ENCODE data around the gene LDLRAD3. TPM values are rescaled to one million over a fixed set of nuclear protein-coding genes. Genes with fewer than 3 reads are reported as not detected.

The LDLRAD3 gene
- total RNA-seq, 1 donor from 2014 or later = 21.6 TPM

- no peak for DNase-seq (ENCODE audit: low spot score in 2 of 2)
- no peaks in the 10 kb centered on the region for H3K4me1 ChIP-seq
- intact Hi-C loops (cut with DNase I) = no loop called here
- TF ChIP-seq, protein P1, sequence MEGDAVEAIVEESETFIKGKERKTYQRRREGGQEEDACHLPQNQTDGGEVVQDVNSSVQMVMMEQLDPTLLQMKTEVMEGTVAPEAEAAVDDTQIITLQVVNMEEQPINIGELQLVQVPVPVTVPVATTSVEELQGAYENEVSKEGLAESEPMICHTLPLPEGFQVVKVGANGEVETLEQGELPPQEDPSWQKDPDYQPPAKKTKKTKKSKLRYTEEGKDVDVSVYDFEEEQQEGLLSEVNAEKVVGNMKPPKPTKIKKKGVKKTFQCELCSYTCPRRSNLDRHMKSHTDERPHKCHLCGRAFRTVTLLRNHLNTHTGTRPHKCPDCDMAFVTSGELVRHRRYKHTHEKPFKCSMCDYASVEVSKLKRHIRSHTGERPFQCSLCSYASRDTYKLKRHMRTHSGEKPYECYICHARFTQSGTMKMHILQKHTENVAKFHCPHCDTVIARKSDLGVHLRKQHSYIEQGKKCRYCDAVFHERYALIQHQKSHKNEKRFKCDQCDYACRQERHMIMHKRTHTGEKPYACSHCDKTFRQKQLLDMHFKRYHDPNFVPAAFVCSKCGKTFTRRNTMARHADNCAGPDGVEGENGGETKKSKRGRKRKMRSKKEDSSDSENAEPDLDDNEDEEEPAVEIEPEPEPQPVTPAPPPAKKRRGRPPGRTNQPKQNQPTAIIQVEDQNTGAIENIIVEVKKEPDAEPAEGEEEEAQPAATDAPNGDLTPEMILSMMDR (IDR thresholded peaks at IDR 0.05) = no peak
- no peak overlapping the region for H3K27ac ChIP-seq
- no peaks in the 10 kb centered on the region for H3K27me3 ChIP-seq
- no peak overlapping the region for H3K4me3 ChIP-seq
- H3K36me3 ChIP-seq = no peaks in the 10 kb centered on the region
- H3K9me3 ChIP-seq = no peaks in the 10 kb centered on the region
These were observed 56.8 kb downstream of the LDLRAD3 start for GRCh38 chr11:36000616-36001190.

- DNase-seq (ENCODE audit: low spot score in 2 of 2) = no peak
- Histone ChIP-seq H3K4me1 (no peaks in the 10 kb centered on the region), H3K9me3 (no peaks in the 10 kb centered on the region), H3K36me3 (no peaks in the 10 kb centered on the region), H3K27ac (no peak overlapping the region), H3K27me3 (no peaks in the 10 kb centered on the region), H3K4me3 (no peak overlapping the region)
- intact Hi-C loops (cut with DNase I) = no loop called here
- TF ChIP-seq, protein P1 (IDR thresholded peaks at IDR 0.05) = no peak
These were observed 58.3 kb downstream of the LDLRAD3 start for GRCh38 chr11:36002196-36002595.

GRCh38 chr11:36002796-36003195, 58.9 kb downstream of the LDLRAD3 start:
- H3K36me3 ChIP-seq = no peaks in the 10 kb centered on the region
- no peaks in the 10 kb centered on the region for H3K9me3 ChIP-seq
- DNase-seq (ENCODE audit: low spot score in 2 of 2) = no peak
- no peak overlapping the region for H3K27ac ChIP-seq
- intact Hi-C loops (cut with DNase I) = no loop called here
- TF ChIP-seq, protein P1 (IDR thresholded peaks at IDR 0.05) = no peak
- H3K4me1 ChIP-seq = no peaks in the 10 kb centered on the region
- H3K4me3 ChIP-seq = no peak overlapping the region
- no peaks in the 10 kb centered on the region for H3K27me3 ChIP-seq

GRCh38 chr11:36006556-36006955, 62.7 kb downstream of the LDLRAD3 start:
- no peak for DNase-seq (ENCODE audit: low spot score in 2 of 2)
- H3K9me3 ChIP-seq = no peaks in the 10 kb centered on the region
- no peaks in the 10 kb centered on the region for H3K27me3 ChIP-seq
- TF ChIP-seq, protein P1 (IDR thresholded peaks at IDR 0.05) = no peak
- no peak overlapping the region for H3K27ac ChIP-seq
- intact Hi-C loops (cut with DNase I) = loop anchor here (5.0 kb wide), 1 partner anchor 64 kb away; the partner anchor contains the start of gene LDLRAD3
- H3K4me3 ChIP-seq = no peak overlapping the region
- H3K36me3 ChIP-seq = no peaks in the 10 kb centered on the region
- H3K4me1 ChIP-seq = peaks cover 0 to 19% of the 10 kb centered on the region in 2 donors

GRCh38 chr11:36007127-36007655, 63.3 kb downstream of the LDLRAD3 start:
- no peak overlapping the region for H3K4me3 ChIP-seq
- no peak for DNase-seq (ENCODE audit: low spot score in 2 of 2)
- TF ChIP-seq, protein P1 (IDR thresholded peaks at IDR 0.05) = no peak
- H3K27me3 ChIP-seq = no peaks in the 10 kb centered on the region
- H3K27ac ChIP-seq = no peak overlapping the region
- no peaks in the 10 kb centered on the region for H3K36me3 ChIP-seq
- peaks cover 0 to 19% of the 10 kb centered on the region in 2 donors for H3K4me1 ChIP-seq
- H3K9me3 ChIP-seq = no peaks in the 10 kb centered on the region
- intact Hi-C loops (cut with DNase I) = loop anchor here (5.0 kb wide), 1 partner anchor 65 kb away; the partner anchor contains the start of gene LDLRAD3
